GM12801 (cell line): ENCODE data around the gene SPTB.

Experiments used
- TF ChIP-seq, protein P1 (sequence below): IDR thresholded peaks from one replicate; pipeline ENCODE4 v1.5.1; 2011; ENCODE audit warnings: control low read depth; ENCODE audit not compliant: insufficient read length; ENCODE audit errors: extremely low read depth

Gene SPTB

DNA sequence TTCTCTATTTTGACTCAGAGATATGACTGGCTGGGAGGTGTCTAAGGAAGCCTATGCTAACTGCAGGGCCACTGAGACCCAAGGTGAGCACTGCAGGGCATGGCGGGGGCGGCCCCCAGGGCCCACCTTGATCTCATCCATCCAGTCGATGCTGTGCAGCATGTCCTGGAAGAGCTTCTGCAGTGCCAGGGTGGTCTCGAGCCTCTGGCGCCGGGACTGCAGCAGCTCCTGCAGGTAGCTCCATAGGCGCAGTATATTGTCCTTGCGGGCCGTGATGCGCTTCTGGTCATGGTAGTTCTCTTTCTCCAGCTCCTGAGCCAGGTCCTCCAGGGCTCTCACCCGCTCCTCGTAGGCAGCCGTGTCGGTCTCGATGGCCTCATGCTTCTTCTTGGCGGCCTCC, 84.5 kb downstream of the SPTB start:
- TF ChIP-seq, protein P1, sequence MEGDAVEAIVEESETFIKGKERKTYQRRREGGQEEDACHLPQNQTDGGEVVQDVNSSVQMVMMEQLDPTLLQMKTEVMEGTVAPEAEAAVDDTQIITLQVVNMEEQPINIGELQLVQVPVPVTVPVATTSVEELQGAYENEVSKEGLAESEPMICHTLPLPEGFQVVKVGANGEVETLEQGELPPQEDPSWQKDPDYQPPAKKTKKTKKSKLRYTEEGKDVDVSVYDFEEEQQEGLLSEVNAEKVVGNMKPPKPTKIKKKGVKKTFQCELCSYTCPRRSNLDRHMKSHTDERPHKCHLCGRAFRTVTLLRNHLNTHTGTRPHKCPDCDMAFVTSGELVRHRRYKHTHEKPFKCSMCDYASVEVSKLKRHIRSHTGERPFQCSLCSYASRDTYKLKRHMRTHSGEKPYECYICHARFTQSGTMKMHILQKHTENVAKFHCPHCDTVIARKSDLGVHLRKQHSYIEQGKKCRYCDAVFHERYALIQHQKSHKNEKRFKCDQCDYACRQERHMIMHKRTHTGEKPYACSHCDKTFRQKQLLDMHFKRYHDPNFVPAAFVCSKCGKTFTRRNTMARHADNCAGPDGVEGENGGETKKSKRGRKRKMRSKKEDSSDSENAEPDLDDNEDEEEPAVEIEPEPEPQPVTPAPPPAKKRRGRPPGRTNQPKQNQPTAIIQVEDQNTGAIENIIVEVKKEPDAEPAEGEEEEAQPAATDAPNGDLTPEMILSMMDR: no peak

DNA sequence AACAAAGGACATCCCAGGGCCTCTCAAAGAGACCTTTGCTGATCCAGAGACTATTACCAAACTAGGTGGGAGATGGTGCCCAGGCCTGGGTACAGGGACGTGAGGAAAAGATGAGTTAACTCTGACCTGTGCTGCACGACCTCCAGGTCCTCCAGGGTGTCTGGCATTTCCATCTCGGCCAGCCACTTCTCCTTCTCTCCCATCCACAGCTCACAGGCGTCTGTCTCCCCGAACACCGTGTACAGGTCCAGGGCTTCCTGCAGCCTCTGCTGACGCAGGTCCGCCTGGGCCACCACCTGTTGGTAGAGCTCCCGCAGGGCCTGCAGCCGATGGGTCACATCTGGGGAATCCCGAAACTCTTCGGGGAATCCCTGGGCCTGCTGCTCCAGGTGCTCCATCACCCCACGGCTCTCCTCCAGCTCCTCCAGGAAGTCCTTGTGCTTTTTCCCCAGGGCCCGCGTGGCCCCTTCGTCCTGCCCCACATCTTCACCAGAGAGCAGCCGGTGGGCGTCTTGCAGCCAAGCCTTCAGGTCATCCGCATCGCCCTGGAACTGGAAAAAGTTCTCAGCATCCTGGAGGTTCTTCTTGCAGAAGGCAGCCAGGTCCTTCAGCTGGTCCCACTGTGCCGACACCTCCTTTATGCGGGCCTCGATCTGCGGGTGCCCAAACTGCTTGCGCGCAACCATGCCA, 86.7 kb downstream of the SPTB start:
- TF ChIP-seq, protein P1: no peak

DNA sequence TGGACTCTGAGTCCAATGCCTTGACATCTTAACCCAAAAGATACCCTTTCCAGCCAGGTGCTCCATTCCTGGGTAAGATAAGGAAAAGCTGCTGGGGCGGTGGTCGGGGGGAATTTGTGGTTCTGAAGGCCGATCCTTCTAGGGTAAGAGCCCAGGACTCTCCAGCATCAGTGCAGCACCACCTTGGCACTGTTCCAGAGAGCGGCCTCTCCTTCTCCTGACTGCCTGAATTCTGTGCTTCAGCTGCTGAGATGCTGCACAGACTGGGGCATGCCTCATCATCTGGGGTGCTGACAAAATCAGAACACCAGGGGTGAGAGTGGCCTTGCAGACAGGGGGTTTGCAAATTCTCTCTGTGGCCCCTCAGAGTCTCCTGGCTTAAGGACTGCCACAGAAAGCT, 87.5 kb downstream of the SPTB start:
- TF ChIP-seq, protein P1: no peak

DNA sequence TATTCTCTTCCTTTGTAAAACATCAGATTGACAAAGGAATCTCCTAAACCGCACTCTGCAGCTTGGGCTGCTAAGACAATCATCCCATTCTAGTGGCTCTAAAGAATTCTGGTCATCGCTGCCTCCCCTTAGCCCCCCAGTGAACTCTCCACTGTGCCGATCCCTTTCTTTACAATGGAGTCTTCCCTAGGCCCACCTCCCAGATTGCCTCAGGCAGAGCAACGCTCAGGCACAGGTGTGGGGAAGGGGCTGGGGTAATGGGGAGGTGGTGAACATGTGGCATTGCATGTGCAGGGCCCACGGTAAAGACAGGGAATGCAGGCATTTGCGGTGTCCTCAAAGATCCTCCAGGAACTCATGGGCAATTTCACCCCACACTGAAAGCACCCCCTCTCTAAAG, 89.2 kb downstream of the SPTB start:
- TF ChIP-seq, protein P1: no peak

DNA sequence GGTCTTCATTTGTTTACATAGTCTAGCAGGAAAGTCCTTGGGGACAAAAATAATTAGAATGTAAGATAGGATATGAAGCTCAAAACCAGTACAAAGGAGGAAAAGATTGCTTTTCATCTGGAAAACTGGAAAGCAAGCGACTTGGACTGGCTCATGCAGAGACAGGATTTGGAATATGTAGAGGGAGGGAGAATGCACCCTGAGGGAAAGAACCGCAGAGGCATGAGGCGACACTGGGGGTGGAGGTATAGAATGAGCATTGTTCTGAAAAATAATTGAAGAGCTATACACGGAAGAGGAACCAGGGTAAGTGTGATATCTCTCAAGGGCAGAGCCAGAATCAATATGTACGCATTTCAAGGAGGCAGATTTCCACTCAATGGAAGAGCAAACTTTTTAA, 90.0 kb downstream of the SPTB start:
- TF ChIP-seq, protein P1: no peak

DNA sequence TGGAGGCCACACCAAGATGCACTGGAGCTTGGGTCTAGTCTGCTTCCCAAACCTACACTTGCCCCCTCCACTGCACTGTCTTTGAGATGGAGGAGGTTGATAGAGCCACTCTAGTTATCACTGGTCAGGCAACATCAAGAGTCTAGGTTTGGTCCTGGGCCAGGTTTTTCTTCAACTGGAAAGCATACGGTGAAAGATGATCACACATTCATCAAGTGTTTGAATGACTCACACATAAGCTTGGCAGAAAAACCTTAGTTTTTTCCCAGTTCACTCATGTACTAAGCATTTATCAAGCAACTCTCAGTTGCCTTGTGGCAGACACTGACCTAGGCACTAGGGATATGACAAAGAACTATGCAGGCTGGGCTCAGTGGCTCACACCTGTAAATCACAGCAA, 91.0 kb downstream of the SPTB start:
- TF ChIP-seq, protein P1: no peak

DNA sequence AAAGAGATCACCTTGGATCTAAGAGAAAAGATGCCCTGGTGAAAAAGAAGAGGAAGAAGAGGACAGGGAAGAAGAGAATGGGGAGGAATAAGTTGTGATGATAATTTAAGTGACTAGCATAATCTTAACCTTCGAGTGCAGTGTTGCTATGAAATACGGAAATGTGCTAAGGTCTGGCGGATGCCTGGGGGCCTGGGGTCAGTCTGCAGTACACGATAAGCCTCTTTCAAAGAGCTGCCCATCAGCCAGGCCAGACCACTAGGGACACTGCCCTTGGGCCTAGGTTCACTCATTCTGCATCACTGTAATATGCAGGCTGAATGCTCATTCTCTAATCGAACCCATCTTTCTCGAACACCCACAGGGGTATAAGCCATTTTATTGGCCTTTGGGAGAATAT, 92.1 kb downstream of the SPTB start:
- TF ChIP-seq, protein P1: no peak
